ENCODE data around the gene HYAL2. TPM values are rescaled to one million over a fixed set of nuclear protein-coding genes. Genes with fewer than 3 reads are reported as not detected.
A peak's percentile ranks its signal among the peaks of the same experiment; 100 is the strongest.

The HYAL2 gene
- total and polyA plus RNA-seq, 4 donors, result 19.5 to 57.6 (median 33.2) TPM

DNA sequence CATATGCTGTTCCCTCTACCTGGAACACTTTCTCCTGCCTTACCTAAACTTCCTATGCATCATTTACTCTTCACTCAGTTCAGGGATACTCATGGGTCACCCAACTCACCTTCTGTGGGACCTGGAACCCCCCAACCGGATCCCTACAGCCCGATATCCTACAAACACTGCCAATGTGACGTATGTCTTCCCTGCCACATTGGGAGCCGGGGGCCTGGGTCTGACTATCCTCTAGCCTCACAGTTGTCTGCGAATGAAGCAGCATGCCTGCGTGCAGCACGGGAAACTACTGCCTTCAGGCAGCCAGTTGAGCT, 27.6 kb upstream of the HYAL2 start:
- WGBS, result 10% methylated on average over 7 of the region's 7 CpGs
- H3K9ac ChIP-seq (ENCODE audit: low read depth in 1 of 2, low read length in 2 of 2), result peak overlapping the region; percentile 86 to 90
- peaks cover 14 to 66% (median 43%) of the 10 kb centered on the region in 4 donors for H3K4me1 ChIP-seq (ENCODE audit: control insufficient read depth in 4 of 4, insufficient read depth in 4 of 4, low read length in 3 of 4)
- DNase-seq (ENCODE audit: low spot score), result no peak
- peak overlapping the region; percentile 97 to 98 for H3K27ac ChIP-seq (ENCODE audit: low read depth in 1 of 2, low read length in 2 of 2)
- H3K4me3 ChIP-seq (ENCODE audit: low read depth in 1 of 3, low read length in 3 of 3), result peak overlapping the region; percentile 67 to 90 (median 79)
- TF ChIP-seq SP1 (IDR thresholded peaks at IDR 0.05) (no peak), JUND (IDR thresholded peaks at IDR 0.05) (no peak), TAF1 (conservative IDR thresholded peaks at IDR 0.05) (no peak), HNF4A (conservative IDR thresholded peaks at IDR 0.05) (no peak), EGR1 (IDR thresholded peaks at IDR 0.05; ENCODE audit: low read depth in 2 of 2) (no peak), FOXA1 (IDR thresholded peaks at IDR 0.05) (no peak), RXRA (IDR thresholded peaks at IDR 0.05) (no peak), MAX (IDR thresholded peaks at IDR 0.05) (no peak)
- TF ChIP-seq, protein P1, sequence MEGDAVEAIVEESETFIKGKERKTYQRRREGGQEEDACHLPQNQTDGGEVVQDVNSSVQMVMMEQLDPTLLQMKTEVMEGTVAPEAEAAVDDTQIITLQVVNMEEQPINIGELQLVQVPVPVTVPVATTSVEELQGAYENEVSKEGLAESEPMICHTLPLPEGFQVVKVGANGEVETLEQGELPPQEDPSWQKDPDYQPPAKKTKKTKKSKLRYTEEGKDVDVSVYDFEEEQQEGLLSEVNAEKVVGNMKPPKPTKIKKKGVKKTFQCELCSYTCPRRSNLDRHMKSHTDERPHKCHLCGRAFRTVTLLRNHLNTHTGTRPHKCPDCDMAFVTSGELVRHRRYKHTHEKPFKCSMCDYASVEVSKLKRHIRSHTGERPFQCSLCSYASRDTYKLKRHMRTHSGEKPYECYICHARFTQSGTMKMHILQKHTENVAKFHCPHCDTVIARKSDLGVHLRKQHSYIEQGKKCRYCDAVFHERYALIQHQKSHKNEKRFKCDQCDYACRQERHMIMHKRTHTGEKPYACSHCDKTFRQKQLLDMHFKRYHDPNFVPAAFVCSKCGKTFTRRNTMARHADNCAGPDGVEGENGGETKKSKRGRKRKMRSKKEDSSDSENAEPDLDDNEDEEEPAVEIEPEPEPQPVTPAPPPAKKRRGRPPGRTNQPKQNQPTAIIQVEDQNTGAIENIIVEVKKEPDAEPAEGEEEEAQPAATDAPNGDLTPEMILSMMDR (IDR thresholded peaks at IDR 0.05; ENCODE audit: low read depth, low read length, missing input control), result no peak
- H3K9me3 ChIP-seq (ENCODE audit: control insufficient read depth in 4 of 4, low read length in 3 of 4), result no peaks in the 10 kb centered on the region
- H3K27me3 ChIP-seq (ENCODE audit: control insufficient read depth in 4 of 4, insufficient read depth in 4 of 4, low read length in 3 of 4), result no peaks in the 10 kb centered on the region
- peaks cover 11 to 26% (median 14%) of the 10 kb centered on the region in 4 donors for H3K36me3 ChIP-seq (ENCODE audit: control insufficient read depth in 4 of 4, insufficient read depth in 3 of 4, low read depth in 1 of 4, low read length in 3 of 4)

GRCh38 chr3:50347187-50347813, 24.8 kb upstream of the HYAL2 start:
- H3K9ac ChIP-seq (ENCODE audit: low read depth in 1 of 2, low read length in 2 of 2), result no peak overlapping the region
- peak; percentile 74 for DNase-seq (ENCODE audit: low spot score)
- no peaks in the 10 kb centered on the region for H3K27me3 ChIP-seq (ENCODE audit: control insufficient read depth in 4 of 4, insufficient read depth in 4 of 4, low read length in 3 of 4)
- peaks cover 0 to 9% (median 0%) of the 10 kb centered on the region in 4 donors for H3K36me3 ChIP-seq (ENCODE audit: control insufficient read depth in 4 of 4, insufficient read depth in 3 of 4, low read depth in 1 of 4, low read length in 3 of 4)
- 28% methylated on average over 14 of the region's 14 CpGs for WGBS
- H3K27ac ChIP-seq (ENCODE audit: low read depth in 1 of 2, low read length in 2 of 2), result peak overlapping the region in 1 of 2 donors; percentile 38
- H3K4me1 ChIP-seq (ENCODE audit: control insufficient read depth in 4 of 4, insufficient read depth in 4 of 4, low read length in 3 of 4), result peaks cover 13 to 45% (median 36%) of the 10 kb centered on the region in 4 donors
- TF ChIP-seq, protein P2, sequence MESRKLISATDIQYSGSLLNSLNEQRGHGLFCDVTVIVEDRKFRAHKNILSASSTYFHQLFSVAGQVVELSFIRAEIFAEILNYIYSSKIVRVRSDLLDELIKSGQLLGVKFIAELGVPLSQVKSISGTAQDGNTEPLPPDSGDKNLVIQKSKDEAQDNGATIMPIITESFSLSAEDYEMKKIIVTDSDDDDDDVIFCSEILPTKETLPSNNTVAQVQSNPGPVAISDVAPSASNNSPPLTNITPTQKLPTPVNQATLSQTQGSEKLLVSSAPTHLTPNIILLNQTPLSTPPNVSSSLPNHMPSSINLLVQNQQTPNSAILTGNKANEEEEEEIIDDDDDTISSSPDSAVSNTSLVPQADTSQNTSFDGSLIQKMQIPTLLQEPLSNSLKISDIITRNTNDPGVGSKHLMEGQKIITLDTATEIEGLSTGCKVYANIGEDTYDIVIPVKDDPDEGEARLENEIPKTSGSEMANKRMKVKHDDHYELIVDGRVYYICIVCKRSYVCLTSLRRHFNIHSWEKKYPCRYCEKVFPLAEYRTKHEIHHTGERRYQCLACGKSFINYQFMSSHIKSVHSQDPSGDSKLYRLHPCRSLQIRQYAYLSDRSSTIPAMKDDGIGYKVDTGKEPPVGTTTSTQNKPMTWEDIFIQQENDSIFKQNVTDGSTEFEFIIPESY (IDR thresholded peaks at IDR 0.05), result no peak
- TF ChIP-seq, protein P1 (IDR thresholded peaks at IDR 0.05; ENCODE audit: low read depth, low read length, missing input control), result peak; percentile 68
- TF ChIP-seq JUND (IDR thresholded peaks at IDR 0.05), result peak; percentile 47 to 50
- TF ChIP-seq YY1 (IDR thresholded peaks at IDR 0.05), result peak; percentile 20
- peak; percentile 83 to 86 for TF ChIP-seq RAD21 (IDR thresholded peaks at IDR 0.05)
- no peak overlapping the region for H3K4me3 ChIP-seq (ENCODE audit: low read depth in 1 of 3, low read length in 3 of 3)
- H3K9me3 ChIP-seq (ENCODE audit: control insufficient read depth in 4 of 4, low read length in 3 of 4), result no peaks in the 10 kb centered on the region

Data from liver (tissue), 9 donors.